ENCODE measurements around the gene CCDC68. TPM values are rescaled to one million over a fixed set of nuclear protein-coding genes. Genes with fewer than 3 reads are reported as not detected.

The CCDC68 gene
- total RNA-seq, 4 donors from 2014 or later: 2.3 to 4.1 (median 2.6) TPM

GRCh38 chr18:54938506-54938905 is 20.8 kb downstream of the CCDC68 start:
- intact Hi-C loops (cut with DNase I): no loop called here
- H3K27me3 ChIP-seq: peaks cover 0 to 3% (median 0%) of the 10 kb centered on the region in 4 donors
- H3K4me1 ChIP-seq: no peaks in the 10 kb centered on the region
- no peak for TF ChIP-seq POLR2A (IDR thresholded peaks at IDR 0.05; ENCODE audit: low read depth)
- no peak for TF ChIP-seq CTCF (IDR thresholded peaks at IDR 0.05)
- no peak for TF ChIP-seq EP300 (IDR thresholded peaks at IDR 0.05)
- no peak for TF ChIP-seq POLR2AphosphoS5 (IDR thresholded peaks at IDR 0.05)
- H3K4me3 ChIP-seq: no peak overlapping the region
- H3K9me3 ChIP-seq: no peaks in the 10 kb centered on the region
- 97% methylated on average over 3 of the region's 3 CpGs for WGBS
- peaks cover 0 to 40% (median 0%) of the 10 kb centered on the region in 4 donors for H3K36me3 ChIP-seq
- DNase-seq (ENCODE audit: extremely low spot score): no peak
- no peak overlapping the region for H3K27ac ChIP-seq (replicated peaks in 1 of 4)

GRCh38 chr18:54932472-54932871 is 26.8 kb downstream of the CCDC68 start:
- TF ChIP-seq POLR2AphosphoS5 (IDR thresholded peaks at IDR 0.05) (no peak), POLR2A (IDR thresholded peaks at IDR 0.05; ENCODE audit: low read depth) (no peak), EP300 (IDR thresholded peaks at IDR 0.05) (no peak), CTCF (IDR thresholded peaks at IDR 0.05) (no peak)
- H3K27ac ChIP-seq (replicated peaks in 1 of 4): no peak overlapping the region
- no peaks in the 10 kb centered on the region for H3K9me3 ChIP-seq
- H3K4me3 ChIP-seq: no peak overlapping the region
- intact Hi-C loops (cut with DNase I): no loop called here
- peaks cover 0 to 3% (median 0%) of the 10 kb centered on the region in 4 donors for H3K27me3 ChIP-seq
- no peaks in the 10 kb centered on the region for H3K4me1 ChIP-seq
- peaks cover 0 to 27% (median 0%) of the 10 kb centered on the region in 4 donors for H3K36me3 ChIP-seq
- 75% methylated on average over 1 of the region's 1 CpG for WGBS
- DNase-seq (ENCODE audit: extremely low spot score): no peak

- TF ChIP-seq EP300 (IDR thresholded peaks at IDR 0.05) (no peak), CTCF (IDR thresholded peaks at IDR 0.05) (no peak), POLR2AphosphoS5 (IDR thresholded peaks at IDR 0.05) (no peak), POLR2A (IDR thresholded peaks at IDR 0.05; ENCODE audit: low read depth) (no peak)
- no peak for DNase-seq (ENCODE audit: extremely low spot score)
- no peak overlapping the region for H3K4me3 ChIP-seq
- H3K27ac ChIP-seq (replicated peaks in 1 of 4): no peak overlapping the region
- 95% methylated on average over 4 of the region's 4 CpGs for WGBS
- no peaks in the 10 kb centered on the region for H3K4me1 ChIP-seq
- peaks cover 0 to 15% (median 0%) of the 10 kb centered on the region in 4 donors for H3K36me3 ChIP-seq
- H3K9me3 ChIP-seq: no peaks in the 10 kb centered on the region
- H3K27me3 ChIP-seq: peaks cover 0 to 3% (median 0%) of the 10 kb centered on the region in 4 donors
- intact Hi-C loops (cut with DNase I): no loop called here
Measured at GRCh38 chr18:54931152-54931551, 28.1 kb downstream of the CCDC68 start.

GRCh38 chr18:54928236-54928635 is 31.0 kb downstream of the CCDC68 start:
- peaks cover 0 to 9% (median 0%) of the 10 kb centered on the region in 4 donors for H3K36me3 ChIP-seq
- H3K4me1 ChIP-seq: no peaks in the 10 kb centered on the region
- no peaks in the 10 kb centered on the region for H3K9me3 ChIP-seq
- no peaks in the 10 kb centered on the region for H3K27me3 ChIP-seq
- 70% methylated on average over 2 of the region's 2 CpGs for WGBS
- intact Hi-C loops (cut with DNase I): no loop called here
- DNase-seq (ENCODE audit: extremely low spot score): no peak
- TF ChIP-seq POLR2A (IDR thresholded peaks at IDR 0.05; ENCODE audit: low read depth) (no peak), CTCF (IDR thresholded peaks at IDR 0.05) (no peak), EP300 (IDR thresholded peaks at IDR 0.05) (no peak), POLR2AphosphoS5 (IDR thresholded peaks at IDR 0.05) (no peak)
- H3K4me3 ChIP-seq: no peak overlapping the region
- H3K27ac ChIP-seq (replicated peaks in 1 of 4): no peak overlapping the region
